D341Med (cell line): ENCODE data around the gene ANO4.
"Not testable (repeated sequence)": the region's sequence is repeated elsewhere in the genome, so short reads cannot be mapped to it uniquely, and the experiment has no call there.

Experiments used
- DNase-seq: peaks from one replicate; pipeline ENCODE4 v3.0.0; 2012; ENCODE audit warnings: low spot score

Gene ANO4

DNA sequence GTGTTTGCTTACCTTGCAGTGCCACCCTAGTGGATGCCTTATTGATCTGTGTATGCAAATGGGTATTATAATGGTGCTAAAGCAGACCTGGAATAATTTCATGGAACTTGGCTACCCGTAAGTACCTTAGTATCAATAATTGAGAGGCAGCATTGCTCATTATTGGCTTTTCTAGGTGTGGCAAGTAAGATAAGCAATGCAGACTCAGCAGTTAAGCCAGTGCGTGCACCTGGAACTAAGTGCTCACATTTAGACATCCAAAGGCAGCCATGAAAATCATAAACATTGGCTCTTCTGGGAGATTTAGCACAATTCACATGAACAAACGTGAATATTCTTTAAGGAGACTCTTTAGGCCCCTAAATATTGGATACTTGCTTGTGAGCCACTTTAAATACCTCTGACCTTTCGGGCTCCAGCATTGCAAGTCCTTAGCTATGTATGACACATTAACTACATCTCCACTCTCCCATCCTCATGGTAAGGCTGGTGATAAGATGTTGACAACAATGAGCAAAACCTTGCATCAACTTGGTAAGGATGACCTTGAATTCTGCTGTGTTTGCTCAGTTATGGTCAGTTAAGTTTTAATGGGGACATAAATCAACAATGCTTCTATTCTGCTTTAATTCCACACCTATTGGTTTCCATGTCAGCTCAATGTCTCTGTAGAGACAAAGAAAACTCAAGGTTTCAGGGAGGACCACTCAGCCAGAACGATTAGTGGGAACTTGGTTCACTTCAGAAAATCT lies 303.4 kb downstream of the ANO4 start:
- DNase-seq = no peak

DNA sequence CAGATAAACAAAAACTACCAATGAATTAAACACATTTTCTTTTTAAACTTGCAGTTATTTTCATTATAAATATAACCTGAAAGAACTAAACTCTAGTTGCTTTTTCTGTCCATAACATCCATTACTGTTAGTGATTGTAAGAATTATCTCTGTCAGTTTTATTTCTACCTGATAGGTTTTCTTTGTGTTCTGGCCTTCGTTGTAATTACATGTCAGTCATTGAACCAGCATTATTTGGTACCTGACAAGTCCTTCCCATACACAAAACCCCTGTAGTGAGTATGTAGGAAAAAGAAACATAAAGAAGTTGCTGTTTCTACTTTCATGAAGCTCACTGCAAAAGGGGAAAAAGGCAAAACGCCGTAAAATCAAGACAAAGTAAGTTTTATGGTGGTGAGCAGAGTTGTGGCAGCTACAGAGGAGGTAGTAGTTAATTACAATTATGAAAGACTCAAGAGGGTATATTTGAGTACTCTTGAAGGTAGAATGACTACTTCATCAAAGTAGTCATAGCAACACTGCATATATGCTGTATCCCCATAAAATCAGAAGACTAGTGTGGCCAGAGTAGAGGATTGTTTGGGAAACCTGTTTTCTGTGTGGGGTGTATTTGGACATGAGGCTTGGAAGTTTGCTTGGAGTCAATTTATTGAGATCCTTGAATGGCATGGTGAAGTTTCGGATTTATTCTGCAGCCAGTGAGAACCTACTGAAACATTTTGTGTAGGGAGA lies 312.6 kb downstream of the ANO4 start:
- no peak for DNase-seq

GRCh38 chr12:101108130-101108529 lies 313.6 kb downstream of the ANO4 start:
- DNase-seq = no peak

GRCh38 chr12:101110866-101111265 lies 316.3 kb downstream of the ANO4 start:
- DNase-seq = no peak

DNA sequence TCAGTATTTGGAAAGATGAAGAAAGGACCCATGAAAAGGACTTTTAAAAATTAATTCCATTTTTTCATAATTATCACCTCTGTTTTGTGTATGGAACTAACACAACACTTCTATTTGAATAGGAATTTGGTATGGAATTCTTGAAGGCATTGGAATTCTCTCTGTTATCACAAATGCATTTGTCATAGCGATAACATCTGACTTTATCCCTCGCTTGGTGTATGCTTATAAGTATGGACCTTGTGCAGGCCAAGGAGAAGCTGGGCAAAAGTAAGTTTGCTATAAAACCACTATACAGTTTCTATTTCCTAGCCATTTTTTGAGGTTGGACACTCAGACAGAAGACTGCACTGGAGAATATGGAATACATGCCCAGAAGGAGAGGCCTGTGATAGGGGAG lies 316.9 kb downstream of the ANO4 start:
- no peak for DNase-seq

GRCh38 chr12:101115326-101115725 lies 320.8 kb downstream of the ANO4 start:
- no peak for DNase-seq

DNA sequence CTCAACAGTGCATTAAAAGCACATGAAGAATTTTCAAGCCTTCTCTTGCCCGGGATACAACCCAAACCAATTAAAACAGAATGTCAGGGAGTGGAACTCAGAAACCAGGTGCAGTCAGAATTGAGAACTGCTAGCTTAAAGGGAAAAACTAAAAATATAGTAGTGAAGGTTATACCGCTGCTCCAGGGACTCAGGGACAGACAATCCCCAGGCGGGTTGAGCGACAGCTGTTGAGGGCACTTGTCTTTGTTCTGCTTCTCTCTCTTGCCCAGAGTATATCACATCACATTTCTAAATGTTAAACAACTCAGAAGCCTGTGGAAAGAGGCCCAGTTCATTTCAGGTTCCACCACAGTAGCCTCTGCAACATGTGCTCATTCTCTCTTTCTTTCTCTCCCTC lies 322.3 kb downstream of the ANO4 start:
- no peak for DNase-seq

GRCh38 chr12:101117842-101118241 lies 323.3 kb downstream of the ANO4 start:
- no peak for DNase-seq

DNA sequence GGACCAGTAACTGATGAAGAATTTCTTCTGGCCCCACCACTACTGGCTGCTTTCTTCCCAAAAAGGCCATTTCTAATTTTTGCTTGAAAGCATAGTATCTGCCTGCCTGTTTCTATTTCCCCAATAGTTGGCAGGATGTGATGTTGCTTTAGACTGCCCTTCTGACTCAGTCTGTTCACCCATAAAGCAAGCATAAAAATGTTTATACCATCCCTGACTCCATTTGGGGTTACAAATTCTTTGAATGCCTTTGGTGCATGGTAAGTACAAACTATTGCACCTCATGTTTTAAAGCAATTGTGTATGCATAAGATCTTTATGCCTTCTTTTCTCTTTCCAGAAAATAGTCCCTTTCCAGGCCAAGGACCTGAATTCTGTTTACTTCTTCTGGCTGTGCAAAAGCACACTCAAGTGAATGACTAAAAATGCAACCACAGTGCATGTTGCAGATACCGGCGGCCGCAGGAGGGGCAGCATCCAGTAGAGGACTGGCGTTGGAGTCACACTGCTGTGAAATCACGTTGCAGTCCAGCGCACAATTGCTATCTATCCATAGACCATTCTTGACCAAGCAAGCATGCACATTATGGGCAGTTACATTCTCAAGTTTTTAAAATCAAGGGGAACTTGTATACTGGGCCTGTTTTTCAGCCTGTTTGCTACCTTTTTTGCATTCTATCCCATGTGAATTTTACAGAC lies 333.1 kb downstream of the ANO4 start:
- DNase-seq = no peak

GRCh38 chr12:101145777-101146431 lies 351.3 kb downstream of the ANO4 start:
- not testable (repeated sequence) for DNase-seq

DNA sequence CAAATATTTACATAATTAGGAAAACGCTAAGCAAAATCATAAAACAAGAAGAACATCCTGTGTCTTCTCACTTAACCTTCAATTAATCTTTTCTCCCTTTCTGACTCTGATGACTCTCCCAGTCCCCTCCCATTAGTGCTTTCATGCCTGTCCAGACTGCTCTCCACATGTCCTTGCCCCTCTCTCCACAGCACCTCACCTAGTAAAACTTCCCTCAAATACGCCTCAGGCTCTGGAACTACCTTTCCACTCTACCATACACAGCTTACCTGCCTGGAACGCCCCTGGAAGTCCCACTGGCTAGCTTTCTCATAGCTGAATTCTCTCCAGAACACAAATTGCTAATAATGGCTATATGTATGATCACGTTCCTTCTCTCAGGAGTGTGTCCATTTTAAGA lies 370.7 kb downstream of the ANO4 start:
- DNase-seq = no peak

- DNase-seq = no peak
Observed at GRCh38 chr12:101166866-101167265, 372.3 kb downstream of the ANO4 start.

DNA sequence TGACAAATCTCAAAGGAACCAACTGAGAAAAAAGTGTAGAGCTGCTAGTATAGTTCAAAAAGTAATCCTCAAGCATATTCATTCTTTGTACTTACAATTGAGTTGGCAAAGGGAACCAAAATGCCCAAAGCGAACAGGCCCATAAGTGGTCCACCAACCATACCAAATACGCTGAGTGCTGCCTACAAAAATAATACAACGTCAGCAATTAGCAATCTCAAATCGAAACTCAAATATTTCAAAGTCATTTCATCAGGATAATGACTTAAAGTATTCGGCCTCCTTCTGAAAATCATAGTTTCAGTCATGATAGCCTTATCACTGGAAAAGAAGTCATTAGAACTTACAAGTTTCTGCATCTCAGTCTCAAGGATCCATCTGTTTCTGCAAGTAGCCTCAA lies 373.4 kb downstream of the ANO4 start:
- no peak for DNase-seq

DNA sequence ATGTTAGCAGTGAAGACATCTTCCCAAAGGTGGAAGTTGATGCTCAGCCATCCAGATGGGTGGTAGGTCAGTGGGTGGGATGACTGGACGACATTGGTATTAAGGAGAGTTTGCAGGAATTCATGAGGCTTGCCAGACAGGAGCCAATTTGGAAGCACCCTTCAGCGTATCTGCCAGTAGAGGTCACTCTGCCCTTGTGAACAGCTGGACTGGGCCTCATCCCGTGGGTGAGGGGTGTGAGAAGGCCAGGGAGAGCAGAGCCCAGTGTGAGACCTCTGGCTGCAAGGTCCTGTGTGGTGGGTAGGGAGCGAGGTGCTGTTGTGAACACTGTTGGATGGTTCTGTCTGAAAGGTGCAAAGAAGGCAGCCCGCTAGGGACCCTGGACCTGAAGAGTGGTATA lies 377.7 kb downstream of the ANO4 start:
- no peak for DNase-seq

DNA sequence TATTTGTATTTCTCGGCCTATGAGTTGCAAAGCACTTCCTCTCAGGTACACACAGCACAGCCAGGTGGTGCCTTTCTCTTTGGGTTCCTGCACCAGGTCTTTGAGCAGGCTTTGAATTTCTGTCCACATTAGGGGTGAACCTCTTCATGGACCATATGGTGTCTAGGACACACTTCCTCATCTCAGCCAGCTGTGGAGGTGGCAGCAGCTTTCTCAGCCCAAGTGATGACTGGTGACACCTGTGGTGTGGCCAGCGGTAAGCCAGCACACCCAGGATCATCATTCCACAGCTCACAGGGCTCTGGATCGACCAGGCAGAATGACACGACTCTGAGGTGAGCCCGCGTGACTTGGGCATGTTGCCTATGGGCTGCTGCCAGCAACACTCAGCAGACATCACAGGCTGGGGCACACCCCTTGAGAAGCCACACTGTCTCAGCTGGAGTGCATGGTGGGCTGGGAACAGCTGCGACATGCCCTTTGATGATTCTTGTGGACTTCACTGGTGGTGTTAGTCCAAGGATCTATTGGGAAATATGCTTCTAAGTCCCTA lies 378.7 kb downstream of the ANO4 start:
- DNase-seq = no peak

- DNase-seq = no peak
Observed at GRCh38 chr12:101174541-101174940, 380.0 kb downstream of the ANO4 start.
